ENCODE data around the gene WDR86. TPM values are rescaled to one million over a fixed set of nuclear protein-coding genes. Genes with fewer than 3 reads are reported as not detected.

The WDR86 gene
- polyA plus RNA-seq, 1 donor from 2014 or later = 46.2 TPM

- Histone ChIP-seq H4K20me1 (ENCODE audit: insufficient read depth) (no peaks in the 10 kb centered on the region), H3K27me3 (ENCODE audit: insufficient read depth, low read depth, low read length) (no peaks in the 10 kb centered on the region), H3K4me3 (ENCODE audit: low read length) (no peak overlapping the region), H3F3A (ENCODE audit: insufficient read depth, low read length, poor library complexity, severe bottlenecking) (no peaks in the 10 kb centered on the region), H3K27ac (ENCODE audit: low read length) (no peak overlapping the region), H3K36me3 (ENCODE audit: insufficient read depth, low read length) (no peaks in the 10 kb centered on the region), H3K9me2 (ENCODE audit: insufficient read depth, low read length) (no peaks in the 10 kb centered on the region), H2AFZ (ENCODE audit: low read depth, low read length) (no peak overlapping the region), H3K79me2 (replicated peaks; ENCODE audit: insufficient read depth, low read length) (no peaks in the 10 kb centered on the region), H3K9me3 (ENCODE audit: low read length) (no peaks in the 10 kb centered on the region), H3K4me2 (ENCODE audit: low read length) (no peak overlapping the region), H3K9ac (ENCODE audit: low read length) (no peak overlapping the region)
- no peak for TF ChIP-seq RAD21 (conservative IDR thresholded peaks at IDR 0.05)
- no peak for TF ChIP-seq MXI1 (conservative IDR thresholded peaks at IDR 0.05; ENCODE audit: poor library complexity, severe bottlenecking)
- no peak for TF ChIP-seq EP300 (conservative IDR thresholded peaks at IDR 0.05; ENCODE audit: poor library complexity, severe bottlenecking)
- no peak for TF ChIP-seq EZH2 (IDR thresholded peaks at IDR 0.05; ENCODE audit: borderline replicate concordance, insufficient read depth, low read length, poor library complexity, severe bottlenecking)
- no peak for TF ChIP-seq SMC3 (conservative IDR thresholded peaks at IDR 0.05; ENCODE audit: poor library complexity)
- TF ChIP-seq POLR2AphosphoS5 (IDR thresholded peaks at IDR 0.05) = no peak
- no peak for TF ChIP-seq CTCF (IDR thresholded peaks at IDR 0.05; ENCODE audit: poor library complexity, severe bottlenecking)
- no peak for TF ChIP-seq REST (IDR thresholded peaks at IDR 0.05; ENCODE audit: borderline replicate concordance)
- no peak for TF ChIP-seq TAF1 (IDR thresholded peaks at IDR 0.05; ENCODE audit: low read depth)
Measured at GRCh38 chr7:151388430-151388829, 21.4 kb downstream of the WDR86 start.

GRCh38 chr7:151388007-151388297 is 21.9 kb downstream of the WDR86 start:
- Histone ChIP-seq H3K9me3 (ENCODE audit: low read length) (no peaks in the 10 kb centered on the region), H3K9me2 (ENCODE audit: insufficient read depth, low read length) (no peaks in the 10 kb centered on the region), H3K27me3 (ENCODE audit: insufficient read depth, low read depth, low read length) (no peaks in the 10 kb centered on the region), H3K4me3 (ENCODE audit: low read length) (no peak overlapping the region), H3K9ac (ENCODE audit: low read length) (no peak overlapping the region), H3K27ac (ENCODE audit: low read length) (no peak overlapping the region), H3F3A (ENCODE audit: insufficient read depth, low read length, poor library complexity, severe bottlenecking) (no peaks in the 10 kb centered on the region), H4K20me1 (ENCODE audit: insufficient read depth) (no peaks in the 10 kb centered on the region), H2AFZ (ENCODE audit: low read depth, low read length) (no peak overlapping the region), H3K36me3 (ENCODE audit: insufficient read depth, low read length) (no peaks in the 10 kb centered on the region), H3K79me2 (replicated peaks; ENCODE audit: insufficient read depth, low read length) (no peaks in the 10 kb centered on the region), H3K4me2 (ENCODE audit: low read length) (no peak overlapping the region)
- TF ChIP-seq REST (IDR thresholded peaks at IDR 0.05; ENCODE audit: borderline replicate concordance) (no peak), POLR2AphosphoS5 (IDR thresholded peaks at IDR 0.05) (no peak), TAF1 (IDR thresholded peaks at IDR 0.05; ENCODE audit: low read depth) (no peak), CTCF (IDR thresholded peaks at IDR 0.05; ENCODE audit: poor library complexity, severe bottlenecking) (no peak), SMC3 (conservative IDR thresholded peaks at IDR 0.05; ENCODE audit: poor library complexity) (no peak), EZH2 (IDR thresholded peaks at IDR 0.05; ENCODE audit: borderline replicate concordance, insufficient read depth, low read length, poor library complexity, severe bottlenecking) (no peak), MXI1 (conservative IDR thresholded peaks at IDR 0.05; ENCODE audit: poor library complexity, severe bottlenecking) (no peak)

Measured in neural cell (in vitro differentiated cells).